Measurements from ENCODE around the gene SIT1.
A peak's percentile ranks its signal among the peaks of the same experiment; 100 is the strongest.

The SIT1 gene

DNA sequence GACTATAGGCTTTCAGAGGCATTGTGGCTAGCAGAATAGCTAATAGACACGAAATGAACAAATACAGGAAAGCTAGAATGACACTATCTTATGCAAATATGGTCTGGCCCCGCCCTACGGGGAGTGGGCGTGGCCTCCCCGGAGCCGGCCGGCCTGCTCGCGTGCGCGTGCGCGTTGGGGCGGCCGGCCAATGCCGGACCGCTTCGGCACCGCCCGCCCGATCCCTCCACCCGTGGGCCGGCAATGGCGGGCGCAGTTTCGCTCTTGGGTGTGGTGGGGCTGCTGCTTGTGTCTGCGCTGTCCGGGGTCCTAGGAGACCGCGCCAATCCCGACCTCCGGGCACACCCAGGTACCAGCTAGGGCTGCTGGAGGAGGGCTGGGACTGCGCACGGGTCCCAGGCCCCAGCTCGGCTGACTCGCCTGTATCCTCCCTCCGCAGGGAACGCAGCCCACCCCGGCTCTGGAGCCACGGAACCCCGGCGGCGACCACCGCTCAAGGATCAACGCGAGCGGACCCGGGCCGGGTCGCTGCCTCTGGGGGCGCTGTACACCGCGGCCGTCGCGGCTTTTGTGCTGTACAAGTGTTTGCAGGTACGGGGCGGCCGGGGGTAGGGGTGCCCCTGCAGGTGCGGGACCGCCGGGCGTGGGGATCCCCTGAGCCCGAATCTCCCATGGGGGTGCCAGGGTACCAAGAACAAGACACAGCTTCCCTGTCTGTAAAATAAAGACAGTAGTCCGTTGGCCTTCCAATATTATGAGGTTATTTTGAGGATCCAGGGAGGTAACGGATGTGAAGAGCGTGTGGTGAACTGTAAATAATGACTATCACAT, 7.6 kb upstream of the SIT1 start, which contains the start of gene CCDC107:
Gene CCDC107 (plus strand): TSS at position 156 of the 831 bp plus-strand sequence. CDS start 88 bp downstream, at position 244.
- H3K27ac ChIP-seq (ENCODE audit: low read depth, low read length) = peak within 1 kb of the TSS; percentile 86
- peak within 1 kb of the TSS; percentile 91 for H3K18ac ChIP-seq (ENCODE audit: low read length)
- H2BK12ac ChIP-seq (ENCODE audit: low read length) = no peak within 1 kb of the TSS
- peak within 1 kb of the TSS; percentile 89 for H2BK120ac ChIP-seq (ENCODE audit: insufficient read depth, low read length, poor library complexity)
- no peaks in the 10 kb centered on the region for H3K27me3 ChIP-seq (ENCODE audit: insufficient read depth, low read length)
- H4K91ac ChIP-seq (ENCODE audit: low read depth, low read length) = peak within 1 kb of the TSS; percentile 97
- H3K4me1 ChIP-seq (ENCODE audit: control insufficient read depth in 1 of 2, insufficient read depth in 2 of 2, low read length in 2 of 2) = peaks cover 5 to 14% of the 10 kb centered on the region in 2 experiments
- peak within 1 kb of the TSS; percentile 92 for H2AFZ ChIP-seq (ENCODE audit: insufficient read depth, low read length, poor library complexity)
- no peaks in the 10 kb centered on the region for H3K9me3 ChIP-seq (ENCODE audit: insufficient read depth, low read depth, low read length)
- peak within 1 kb of the TSS; percentile 85 for H3K4me3 ChIP-seq (ENCODE audit: low read depth, low read length)
- H3K23ac ChIP-seq (ENCODE audit: low read length) = no peak within 1 kb of the TSS
- peak within 1 kb of the TSS; percentile 83 for H3K9ac ChIP-seq (ENCODE audit: low read length)
- H4K12ac ChIP-seq (ENCODE audit: low read depth, low read length) = peak within 1 kb of the TSS; percentile 96
- peaks cover 13 to 16% of the 10 kb centered on the region in 2 experiments for H3K36me3 ChIP-seq (ENCODE audit: control insufficient read depth in 1 of 2, insufficient read depth in 2 of 2, low read length in 2 of 2)
- peak within 1 kb of the TSS; percentile 98 for H4K8ac ChIP-seq (ENCODE audit: low read depth, low read length)
- peak; percentile 86 to 93 for DNase-seq
- peak within 1 kb of the TSS; percentile 85 for H3K4ac ChIP-seq (ENCODE audit: low read depth, low read length)
- H3K79me1 ChIP-seq (ENCODE audit: low read length) = peaks cover 10% of the 10 kb centered on the region
- H2AK5ac ChIP-seq (ENCODE audit: low read length) = peak within 1 kb of the TSS; percentile 67
- peak within 1 kb of the TSS; percentile 95 for H3K4me2 ChIP-seq (ENCODE audit: low read length)
- peaks cover 4% of the 10 kb centered on the region for H3K79me2 ChIP-seq (ENCODE audit: control insufficient read depth, insufficient read depth, low read length, poor library complexity)
- H2BK5ac ChIP-seq (ENCODE audit: low read depth, low read length, poor library complexity) = peak within 1 kb of the TSS; percentile 94
- peak within 1 kb of the TSS; percentile 97 for H3K14ac ChIP-seq (ENCODE audit: low read length)
- no CpG with 5 or more reads among the region's 67 CpGs for WGBS (ENCODE audit: extremely low coverage, insufficient coverage, insufficient read length)

DNA sequence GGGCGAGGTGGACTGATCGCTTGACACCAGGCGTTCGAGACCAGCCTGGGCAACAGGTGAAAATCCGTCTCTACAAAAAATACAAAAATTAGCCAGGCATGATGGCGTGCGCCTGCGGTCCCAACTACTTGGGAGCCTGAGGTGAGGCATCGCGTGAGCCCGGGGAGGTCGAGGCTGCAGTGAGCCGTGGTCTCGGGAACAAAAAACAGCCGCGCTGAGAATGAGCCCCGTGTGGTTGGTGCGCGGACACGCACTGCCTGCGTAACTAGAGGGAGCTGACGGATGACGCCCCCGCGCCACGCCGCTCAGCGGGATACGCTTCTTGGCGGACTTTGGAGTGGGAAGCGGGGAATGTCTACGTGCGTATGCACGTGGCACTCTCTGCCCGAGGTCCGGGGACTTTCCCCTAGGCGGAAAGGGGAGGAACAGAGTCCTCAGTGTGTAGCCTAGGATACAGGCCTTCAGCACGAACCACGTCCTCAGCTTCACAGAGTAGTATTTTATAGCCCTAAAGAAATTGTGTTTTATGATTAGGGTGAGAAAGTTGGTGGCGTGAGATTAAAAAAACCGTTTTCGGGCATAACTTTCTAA, 6.9 kb upstream of the SIT1 start, which contains the start of gene RMRP:
Gene RMRP (minus strand): TSS at position 474 of the 591 bp plus-strand sequence.
- Histone ChIP-seq H4K12ac (ENCODE audit: low read depth, low read length) (peak within 1 kb of the TSS; percentile 96), H3K9me3 (ENCODE audit: insufficient read depth, low read depth, low read length) (no peaks in the 10 kb centered on the region), H2AK5ac (ENCODE audit: low read length) (peak within 1 kb of the TSS; percentile 67), H3K79me1 (ENCODE audit: low read length) (peaks cover 10% of the 10 kb centered on the region), H3K27me3 (ENCODE audit: insufficient read depth, low read length) (no peaks in the 10 kb centered on the region), H3K4me1 (ENCODE audit: control insufficient read depth in 1 of 2, insufficient read depth in 2 of 2, low read length in 2 of 2) (peaks cover 2 to 11% of the 10 kb centered on the region in 2 experiments), H2BK120ac (ENCODE audit: insufficient read depth, low read length, poor library complexity) (peak within 1 kb of the TSS; percentile 89), H2BK5ac (ENCODE audit: low read depth, low read length, poor library complexity) (peak within 1 kb of the TSS; percentile 94), H3K4me3 (ENCODE audit: low read depth, low read length) (peak within 1 kb of the TSS; percentile 85), H2BK12ac (ENCODE audit: low read length) (no peak within 1 kb of the TSS), H3K18ac (ENCODE audit: low read length) (peak within 1 kb of the TSS; percentile 91), H4K8ac (ENCODE audit: low read depth, low read length) (peak within 1 kb of the TSS; percentile 98), H3K36me3 (ENCODE audit: control insufficient read depth in 1 of 2, insufficient read depth in 2 of 2, low read length in 2 of 2) (peaks cover 13 to 16% of the 10 kb centered on the region in 2 experiments), H3K4me2 (ENCODE audit: low read length) (peak within 1 kb of the TSS; percentile 95), H3K9ac (ENCODE audit: low read length) (peak within 1 kb of the TSS; percentile 83), H3K23ac (ENCODE audit: low read length) (no peak within 1 kb of the TSS), H4K91ac (ENCODE audit: low read depth, low read length) (peak within 1 kb of the TSS; percentile 97), H3K27ac (ENCODE audit: low read depth, low read length) (peak within 1 kb of the TSS; percentile 86), H3K79me2 (ENCODE audit: control insufficient read depth, insufficient read depth, low read length, poor library complexity) (peaks cover 4% of the 10 kb centered on the region), H3K4ac (ENCODE audit: low read depth, low read length) (peak within 1 kb of the TSS; percentile 85), H2AFZ (ENCODE audit: insufficient read depth, low read length, poor library complexity) (peak within 1 kb of the TSS; percentile 92), H3K14ac (ENCODE audit: low read length) (peak within 1 kb of the TSS; percentile 97)
- peak; percentile 99 to 100 for DNase-seq
- no CpG with 5 or more reads among the region's 42 CpGs for WGBS (ENCODE audit: extremely low coverage, insufficient coverage, insufficient read length)

DNA sequence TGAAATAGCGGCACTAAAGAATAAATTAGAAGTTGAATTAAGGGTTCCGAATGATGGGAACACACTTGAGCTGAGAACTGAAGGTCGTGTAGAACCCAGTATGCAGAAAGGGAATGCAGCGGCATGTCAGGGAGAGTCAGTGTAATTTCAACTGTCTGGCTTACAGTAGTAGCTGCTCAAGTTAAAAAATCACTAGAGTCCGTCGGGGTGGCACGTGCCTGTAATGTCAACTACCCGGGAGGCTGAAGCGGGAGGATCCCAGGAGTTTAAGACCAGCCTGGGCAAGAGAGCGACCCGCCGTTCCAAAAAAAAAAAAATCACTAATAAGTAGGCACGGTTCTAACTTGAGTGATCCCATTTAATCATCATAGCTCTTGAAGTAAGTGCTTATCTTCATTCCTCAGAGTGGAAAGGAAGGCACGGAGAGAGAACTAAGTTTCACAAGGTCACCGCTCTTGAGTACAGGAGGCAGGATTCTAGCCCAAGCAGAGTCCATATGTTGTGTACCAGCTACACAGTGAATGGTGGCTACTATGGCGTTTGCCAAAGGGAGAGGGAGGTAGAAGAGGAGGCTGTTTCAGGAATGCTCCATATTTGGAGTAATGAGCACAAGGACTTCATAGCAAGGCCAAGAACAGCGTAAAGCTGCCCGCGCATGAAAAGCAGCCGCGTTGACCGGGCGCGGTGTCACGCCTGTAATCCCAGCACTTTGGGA, 6.3 kb upstream of the SIT1 start:
- Histone ChIP-seq H3K4me3 (ENCODE audit: low read depth, low read length) (peak overlapping the region; percentile 48), H2BK5ac (ENCODE audit: low read depth, low read length, poor library complexity) (no peak overlapping the region), H3K4ac (ENCODE audit: low read depth, low read length) (no peak overlapping the region), H3K27ac (ENCODE audit: low read depth, low read length) (peak overlapping the region; percentile 2), H2AK5ac (ENCODE audit: low read length) (no peak overlapping the region), H3K79me2 (ENCODE audit: control insufficient read depth, insufficient read depth, low read length, poor library complexity) (peaks cover 4% of the 10 kb centered on the region), H2BK120ac (ENCODE audit: insufficient read depth, low read length, poor library complexity) (no peak overlapping the region), H3K9ac (ENCODE audit: low read length) (no peak overlapping the region), H3K79me1 (ENCODE audit: low read length) (peaks cover 10% of the 10 kb centered on the region), H3K36me3 (ENCODE audit: control insufficient read depth in 1 of 2, insufficient read depth in 2 of 2, low read length in 2 of 2) (peaks cover 8 to 12% of the 10 kb centered on the region in 2 experiments), H3K23ac (ENCODE audit: low read length) (no peak overlapping the region), H4K8ac (ENCODE audit: low read depth, low read length) (peak overlapping the region; percentile 47), H3K18ac (ENCODE audit: low read length) (no peak overlapping the region), H3K9me3 (ENCODE audit: insufficient read depth, low read depth, low read length) (no peaks in the 10 kb centered on the region), H3K14ac (ENCODE audit: low read length) (no peak overlapping the region), H2BK12ac (ENCODE audit: low read length) (no peak overlapping the region), H4K91ac (ENCODE audit: low read depth, low read length) (peak overlapping the region; percentile 34), H3K27me3 (ENCODE audit: insufficient read depth, low read length) (no peaks in the 10 kb centered on the region), H4K12ac (ENCODE audit: low read depth, low read length) (no peak overlapping the region), H2AFZ (ENCODE audit: insufficient read depth, low read length, poor library complexity) (peak overlapping the region; percentile 23), H3K4me1 (ENCODE audit: control insufficient read depth in 1 of 2, insufficient read depth in 2 of 2, low read length in 2 of 2) (peaks cover 4 to 7% of the 10 kb centered on the region in 2 experiments), H3K4me2 (ENCODE audit: low read length) (peak overlapping the region; percentile 81)
- peak in 1 of 2 donors; percentile 71 for DNase-seq
- 100% methylated on average over 1 of the region's 25 CpGs for WGBS (ENCODE audit: extremely low coverage, insufficient coverage, insufficient read length)

DNA sequence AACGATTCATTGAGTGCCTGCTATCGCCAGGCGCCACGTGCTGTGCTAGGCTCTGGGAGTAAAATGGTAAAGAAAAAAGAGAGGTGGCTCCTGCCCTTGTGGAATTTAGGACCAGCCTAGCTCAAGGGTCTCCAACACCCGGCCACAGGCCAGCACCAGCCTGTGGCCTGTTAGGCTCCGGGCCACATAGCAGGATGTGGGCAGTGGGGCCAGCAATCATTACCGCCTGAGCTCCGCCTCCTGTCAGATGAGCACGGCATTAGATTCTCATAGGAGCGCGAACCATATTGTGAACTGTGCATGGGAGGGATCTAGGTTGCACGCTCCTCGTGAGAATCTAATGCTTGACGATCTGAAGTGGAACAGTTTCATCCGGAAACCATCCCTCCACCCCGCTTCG, 5.6 kb upstream of the SIT1 start:
- peaks cover 4 to 6% of the 10 kb centered on the region in 2 experiments for H3K4me1 ChIP-seq (ENCODE audit: control insufficient read depth in 1 of 2, insufficient read depth in 2 of 2, low read length in 2 of 2)
- no peak overlapping the region for H4K91ac ChIP-seq (ENCODE audit: low read depth, low read length)
- no CpG with 5 or more reads among the region's 17 CpGs for WGBS (ENCODE audit: extremely low coverage, insufficient coverage, insufficient read length)
- no peak overlapping the region for H3K4ac ChIP-seq (ENCODE audit: low read depth, low read length)
- H3K4me3 ChIP-seq (ENCODE audit: low read depth, low read length) = no peak overlapping the region
- DNase-seq = peak; percentile 15 to 53
- H3K18ac ChIP-seq (ENCODE audit: low read length) = no peak overlapping the region
- H3K23ac ChIP-seq (ENCODE audit: low read length) = no peak overlapping the region
- no peak overlapping the region for H3K27ac ChIP-seq (ENCODE audit: low read depth, low read length)
- peaks cover 4% of the 10 kb centered on the region for H3K79me2 ChIP-seq (ENCODE audit: control insufficient read depth, insufficient read depth, low read length, poor library complexity)
- no peaks in the 10 kb centered on the region for H3K27me3 ChIP-seq (ENCODE audit: insufficient read depth, low read length)
- H3K36me3 ChIP-seq (ENCODE audit: control insufficient read depth in 1 of 2, insufficient read depth in 2 of 2, low read length in 2 of 2) = peaks cover 8 to 9% of the 10 kb centered on the region in 2 experiments
- H2BK120ac ChIP-seq (ENCODE audit: insufficient read depth, low read length, poor library complexity) = no peak overlapping the region
- no peak overlapping the region for H3K9ac ChIP-seq (ENCODE audit: low read length)
- H3K79me1 ChIP-seq (ENCODE audit: low read length) = peaks cover 10% of the 10 kb centered on the region
- H2AFZ ChIP-seq (ENCODE audit: insufficient read depth, low read length, poor library complexity) = no peak overlapping the region
- no peak overlapping the region for H2BK12ac ChIP-seq (ENCODE audit: low read length)
- no peak overlapping the region for H4K12ac ChIP-seq (ENCODE audit: low read depth, low read length)
- no peak overlapping the region for H2BK5ac ChIP-seq (ENCODE audit: low read depth, low read length, poor library complexity)
- no peak overlapping the region for H3K14ac ChIP-seq (ENCODE audit: low read length)
- H4K8ac ChIP-seq (ENCODE audit: low read depth, low read length) = no peak overlapping the region
- H2AK5ac ChIP-seq (ENCODE audit: low read length) = no peak overlapping the region
- H3K9me3 ChIP-seq (ENCODE audit: insufficient read depth, low read depth, low read length) = no peaks in the 10 kb centered on the region
- no peak overlapping the region for H3K4me2 ChIP-seq (ENCODE audit: low read length)

Measured in trophoblast cell (in vitro differentiated cells and primary cell).